ENCODE results near the gene ALDH1B1.

GRCh38 chr9:38396371-38396671 lies 3.8 kb downstream of the ALDH1B1 start:
- no peak for TF ChIP-seq CTCF (IDR thresholded peaks at IDR 0.05)
- no peak for TF ChIP-seq SMAD3 (CRISPR knock-in tag; IDR thresholded peaks at IDR 0.05; ENCODE audit: borderline replicate concordance)
- no peak for TF ChIP-seq SP1 (CRISPR knock-in tag; conservative IDR thresholded peaks at IDR 0.05)
- no peak for TF ChIP-seq ZNF219 (CRISPR knock-in tag; IDR thresholded peaks at IDR 0.05; ENCODE audit: borderline replicate concordance)
- no peak for TF ChIP-seq ZSCAN18 (CRISPR knock-in tag; IDR thresholded peaks at IDR 0.05)
- no peak for TF ChIP-seq ZNF512 (CRISPR knock-in tag; IDR thresholded peaks at IDR 0.05; ENCODE audit: borderline replicate concordance)
- no peak for TF ChIP-seq TCF7 (CRISPR knock-in tag; IDR thresholded peaks at IDR 0.05; ENCODE audit: low read depth)
- no peak for TF ChIP-seq USF2 (CRISPR knock-in tag; IDR thresholded peaks at IDR 0.05)
- no peak for TF ChIP-seq ZNF263 (CRISPR knock-in tag; IDR thresholded peaks at IDR 0.05; ENCODE audit: low read depth)
- TF ChIP-seq CREB1 (CRISPR knock-in tag; IDR thresholded peaks at IDR 0.05), result no peak
- TF ChIP-seq MXD4 (CRISPR knock-in tag; IDR thresholded peaks at IDR 0.05; ENCODE audit: borderline replicate concordance), result no peak
- no peak for TF ChIP-seq NFE2L1 (CRISPR knock-in tag; IDR thresholded peaks at IDR 0.05)
- no peak for TF ChIP-seq ATF1 (CRISPR knock-in tag; IDR thresholded peaks at IDR 0.05)

All from WTC11 (cell line).